CD4-positive, CD25-positive, alpha-beta regulatory T cell (primary cell): Measurements from ENCODE around the gene MYCT1. TPM values are rescaled to one million over a fixed set of nuclear protein-coding genes. Genes with fewer than 3 reads are reported as not detected.

Source experiments
- ATAC-seq, 2 donors: fragments of 150-1000 bp; cut with Tn5 transposase; one replicate each; pipeline ENCODE4 v1.10.0; 2021; ENCODE audit warnings: low read depth in 2 of 2, moderate number of reproducible peaks in 2 of 2, moderate library complexity in 1 of 2
- DNase-seq, 3 donors: peaks; one replicate each; pipeline versions ENCODE4 v3.0.0 to v3.0.0-alpha.2; 2012 to 2022; ENCODE audit warnings: mixed read lengths in 1 of 3
- H3K27ac ChIP-seq: one replicate; pipeline ENCODE4 v1.7.0; 2013; ENCODE audit warnings: mild to moderate bottlenecking, low read length; ENCODE audit not compliant: insufficient read depth, poor library complexity, severe bottlenecking
- H3K27me3 ChIP-seq: one replicate; pipeline ENCODE4 v1.7.0; 2013; ENCODE audit warnings: low read length; ENCODE audit not compliant: control insufficient read depth, insufficient read depth
- H3K36me3 ChIP-seq: one replicate; pipeline ENCODE4 v1.7.0; 2013; ENCODE audit warnings: mild to moderate bottlenecking, low read length, moderate library complexity; ENCODE audit not compliant: control insufficient read depth, insufficient read depth
- H3K4me1 ChIP-seq: 2 replicates; pipeline ENCODE4 v1.7.0; 2013; ENCODE audit warnings: mild to moderate bottlenecking, low read length; ENCODE audit not compliant: insufficient read depth, control insufficient read depth, poor library complexity, severe bottlenecking
- H3K4me3 ChIP-seq: one replicate; pipeline ENCODE4 v1.7.0; 2013; ENCODE audit warnings: low read depth, mild to moderate bottlenecking, low read length, moderate library complexity
- H3K9me3 ChIP-seq, 2 experiments: 1 replicate in 1 of 2; 2 replicates in 1 of 2; pipeline ENCODE4 v1.7.0; 2013; ENCODE audit warnings: low read length in 2 of 2, mild to moderate bottlenecking in 1 of 2, moderate library complexity in 1 of 2; ENCODE audit not compliant: control insufficient read depth in 2 of 2
- H3K27ac Mint-ChIP-seq, 3 donors: one replicate each; pipeline ENCODE4 v1.8.0; 2020 to 2022; ENCODE audit warnings: mild to moderate bottlenecking in 3 of 3, mixed read lengths in 3 of 3, moderate library complexity in 2 of 3
- H3K27me3 Mint-ChIP-seq: one replicate; pipeline ENCODE4 v1.8.0; 2022; ENCODE audit warnings: mild to moderate bottlenecking, mixed read lengths
- H3K36me3 Mint-ChIP-seq: one replicate; pipeline ENCODE4 v1.8.0; 2020; ENCODE audit warnings: mixed read lengths
- H3K4me1 Mint-ChIP-seq, 4 donors: one replicate each; pipeline ENCODE4 v1.8.0; 2020 to 2022; ENCODE audit warnings: mixed read lengths in 4 of 4, mild to moderate bottlenecking in 1 of 4
- H3K4me3 Mint-ChIP-seq, 4 donors: one replicate each; pipeline ENCODE4 v1.8.0; 2020 to 2022; ENCODE audit warnings: mild to moderate bottlenecking in 4 of 4, mixed read lengths in 4 of 4, moderate library complexity in 3 of 4
- H3K9me3 Mint-ChIP-seq, 7 donors: one replicate each; pipeline ENCODE4 v1.8.0; 2020 to 2022; ENCODE audit warnings: mixed read lengths in 7 of 7, mild to moderate bottlenecking in 3 of 7, moderate library complexity in 2 of 7
- polyA plus RNA-seq, 4 donors: library from polyadenylated mRNA; unstranded; fragments of 300-500 nt; fragmentation: Illumina TruSeq; gene quantifications; one replicate each; pipeline ENCODE4 v1.2.3, GENCODE V29; 2021
- total RNA-seq: library from RNA; stranded (reverse); gene quantifications from one replicate; pipeline ENCODE4 v1.2.3, GENCODE V29; 2022

MYCT1 gene
- total and polyA plus RNA-seq, 5 donors from 2014 or later = 1.5 TPM; not detected in 4

DNA sequence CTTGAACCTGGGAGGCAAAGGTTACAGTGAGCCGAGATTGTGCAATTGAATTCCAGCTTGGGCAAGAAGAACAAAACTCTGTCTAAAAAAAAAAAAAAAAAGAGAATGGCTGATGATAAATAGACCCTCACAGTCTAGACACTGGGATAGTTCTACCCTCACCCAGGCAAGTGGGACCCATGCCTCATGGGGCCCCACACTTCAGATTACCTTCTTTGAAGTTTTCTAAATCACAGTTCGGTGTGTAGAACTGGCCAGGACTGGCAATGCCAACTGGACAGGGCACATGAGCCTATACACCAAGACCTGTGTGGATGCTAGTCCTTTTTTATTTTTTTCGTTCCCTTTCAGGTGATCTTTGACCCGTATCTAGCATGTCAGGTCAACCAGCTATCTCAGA lies 28.6 kb downstream of the MYCT1 start:
- Histone ChIP-seq H3K4me1 (no peaks in the 10 kb centered on the region), H3K9me3 (no peaks in the 10 kb centered on the region), H3K36me3 (no peaks in the 10 kb centered on the region), H3K27me3 (no peaks in the 10 kb centered on the region), H3K27ac (no peak overlapping the region), H3K4me3 (no peak overlapping the region)
- Mint-ChIP-seq H3K27me3 (no peaks in the 10 kb centered on the region), H3K36me3 (no peaks in the 10 kb centered on the region), H3K27ac (no peak overlapping the region), H3K4me1 (peaks cover 0 to 2% (median 0%) of the 10 kb centered on the region in 4 donors), H3K4me3 (no peak overlapping the region), H3K9me3 (peaks cover 0 to 3% (median 0%) of the 10 kb centered on the region in 7 donors)
- ATAC-seq (no peak), DNase-seq (no peak)

DNA sequence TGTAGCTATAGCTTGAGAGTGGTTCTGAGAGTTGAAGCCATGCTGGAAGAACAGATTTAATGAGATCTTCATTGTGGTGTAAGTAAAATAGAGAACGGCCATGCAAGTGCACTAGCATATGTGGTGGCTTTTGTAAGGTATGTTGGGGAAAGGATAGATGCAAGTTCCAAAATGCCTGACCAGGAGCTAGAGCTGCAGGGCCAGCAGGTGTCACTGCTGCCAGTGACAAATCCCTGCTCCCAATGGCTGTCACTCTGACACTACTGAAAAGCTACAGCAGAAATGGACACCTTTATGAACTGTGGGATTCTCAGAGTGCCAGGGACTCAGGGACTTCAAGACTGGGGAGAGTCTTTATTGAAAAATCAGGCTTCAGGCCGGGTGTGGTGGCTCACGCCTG lies 29.8 kb downstream of the MYCT1 start:
- no peak for DNase-seq
- H3K36me3 ChIP-seq = no peaks in the 10 kb centered on the region
- Mint-ChIP-seq H3K27me3 (no peaks in the 10 kb centered on the region), H3K4me1 (peaks cover 0 to 2% (median 0%) of the 10 kb centered on the region in 4 donors), H3K36me3 (no peaks in the 10 kb centered on the region), H3K27ac (no peak overlapping the region), H3K4me3 (no peak overlapping the region), H3K9me3 (peaks cover 0 to 3% (median 0%) of the 10 kb centered on the region in 7 donors)
- H3K27me3 ChIP-seq = no peaks in the 10 kb centered on the region
- H3K4me1 ChIP-seq = no peaks in the 10 kb centered on the region
- no peak overlapping the region for H3K27ac ChIP-seq
- no peaks in the 10 kb centered on the region for H3K9me3 ChIP-seq
- H3K4me3 ChIP-seq = no peak overlapping the region
- ATAC-seq = no peak

DNA sequence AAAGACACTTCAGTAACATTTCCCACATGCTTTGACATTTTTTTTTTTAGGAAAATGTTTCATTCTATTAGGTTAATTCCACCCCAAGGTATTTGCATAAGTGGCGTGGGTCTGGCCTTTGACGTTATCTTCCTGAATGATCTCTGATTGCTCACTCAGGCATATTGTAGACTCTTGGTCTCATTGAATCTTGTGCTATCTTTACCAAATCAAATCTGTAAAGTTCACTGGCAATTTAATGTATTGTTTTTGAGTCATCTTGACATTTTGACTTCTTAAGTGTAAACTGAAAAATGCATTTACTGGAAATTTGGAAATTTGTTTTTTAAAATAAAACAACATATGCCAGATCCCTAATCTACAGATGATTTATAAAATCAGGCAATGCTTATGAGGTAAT lies 36.9 kb downstream of the MYCT1 start:
- ATAC-seq (no peak), DNase-seq (no peak)
- H3K27me3 Mint-ChIP-seq = no peaks in the 10 kb centered on the region
- Histone ChIP-seq H3K36me3 (no peaks in the 10 kb centered on the region), H3K4me3 (no peak overlapping the region), H3K9me3 (no peaks in the 10 kb centered on the region), H3K27ac (no peak overlapping the region), H3K4me1 (no peaks in the 10 kb centered on the region), H3K27me3 (no peaks in the 10 kb centered on the region)
- no peaks in the 10 kb centered on the region for H3K36me3 Mint-ChIP-seq
- H3K4me3 Mint-ChIP-seq = no peak overlapping the region
- H3K9me3 Mint-ChIP-seq = peaks cover 0 to 2% (median 0%) of the 10 kb centered on the region in 7 donors
- no peaks in the 10 kb centered on the region for H3K4me1 Mint-ChIP-seq
- H3K27ac Mint-ChIP-seq = no peak overlapping the region

DNA sequence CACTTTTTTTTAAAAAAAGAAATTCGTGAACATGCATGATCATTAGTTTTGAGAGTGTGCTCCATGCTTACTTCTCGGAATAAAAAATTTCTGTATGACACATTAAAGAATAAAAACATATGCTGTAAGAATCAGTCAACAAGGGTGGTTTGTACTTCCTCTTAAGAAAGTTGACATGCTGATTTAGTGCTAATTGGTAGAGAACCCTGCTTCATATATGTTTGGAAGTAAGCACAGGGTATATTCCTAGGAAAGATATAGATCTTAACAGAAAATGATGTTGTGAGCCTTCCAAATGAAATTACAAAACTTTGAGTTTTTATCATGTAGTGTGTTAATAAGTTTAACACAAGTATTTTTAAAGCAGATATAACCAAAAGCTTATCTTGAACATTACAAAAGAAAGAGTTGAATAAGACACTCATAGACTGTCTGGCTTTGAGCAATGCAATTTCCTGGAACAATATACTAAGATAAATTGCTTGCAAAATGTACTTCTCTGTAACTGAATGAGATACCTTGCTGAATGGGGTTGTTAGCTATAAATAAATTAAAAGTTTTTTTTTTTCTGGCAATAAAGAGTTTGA lies 39.1 kb downstream of the MYCT1 start:
- no peak overlapping the region for H3K4me3 Mint-ChIP-seq
- DNase-seq (no peak), ATAC-seq (no peak)
- no peaks in the 10 kb centered on the region for H3K9me3 Mint-ChIP-seq
- H3K27ac ChIP-seq = no peak overlapping the region
- H3K27ac Mint-ChIP-seq = no peak overlapping the region
- H3K4me3 ChIP-seq = no peak overlapping the region
- H3K27me3 ChIP-seq = no peaks in the 10 kb centered on the region
- H3K4me1 ChIP-seq = no peaks in the 10 kb centered on the region
- H3K36me3 ChIP-seq = no peaks in the 10 kb centered on the region
- H3K27me3 Mint-ChIP-seq = no peaks in the 10 kb centered on the region
- no peaks in the 10 kb centered on the region for H3K4me1 Mint-ChIP-seq
- no peaks in the 10 kb centered on the region for H3K9me3 ChIP-seq
- H3K36me3 Mint-ChIP-seq = no peaks in the 10 kb centered on the region

DNA sequence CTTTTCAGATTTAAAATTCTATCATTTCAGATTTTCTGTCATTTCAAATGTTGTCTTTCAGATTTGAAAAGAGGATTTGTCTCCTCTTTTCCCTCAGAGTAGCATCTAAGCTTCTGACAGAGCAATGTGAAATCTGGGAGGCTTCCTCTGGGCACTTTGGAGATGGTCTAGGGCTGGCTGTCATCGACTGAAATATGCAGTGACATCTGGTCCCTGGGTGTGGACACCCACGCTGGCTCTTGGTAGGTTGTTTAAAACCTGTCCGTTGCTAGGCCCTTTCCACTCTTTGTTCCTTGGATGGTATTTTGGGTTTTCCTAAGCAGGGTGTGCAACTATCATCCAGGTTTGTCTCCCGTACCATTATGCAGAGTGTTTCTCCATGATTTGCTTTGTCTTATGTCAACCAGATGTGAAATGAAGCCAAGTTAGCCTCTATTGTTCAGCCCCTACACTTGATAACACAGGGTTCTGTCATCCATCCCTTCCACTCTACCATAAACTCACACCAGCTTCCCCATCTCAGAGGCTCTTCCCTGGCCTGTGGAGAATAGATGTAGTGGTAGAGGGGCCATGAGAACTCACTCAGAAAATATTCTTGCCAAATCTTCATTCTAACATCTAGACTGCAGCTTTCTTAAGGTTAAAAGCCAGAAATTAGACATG lies 47.9 kb downstream of the MYCT1 start:
- Mint-ChIP-seq H3K4me3 (no peak overlapping the region), H3K27ac (no peak overlapping the region), H3K27me3 (peaks cover 4% of the 10 kb centered on the region), H3K9me3 (no peaks in the 10 kb centered on the region), H3K4me1 (no peaks in the 10 kb centered on the region), H3K36me3 (no peaks in the 10 kb centered on the region)
- H3K4me1 ChIP-seq = no peaks in the 10 kb centered on the region
- H3K36me3 ChIP-seq = no peaks in the 10 kb centered on the region
- ATAC-seq = no peak
- no peaks in the 10 kb centered on the region for H3K27me3 ChIP-seq
- no peak overlapping the region for H3K27ac ChIP-seq
- H3K9me3 ChIP-seq = no peaks in the 10 kb centered on the region
- no peak overlapping the region for H3K4me3 ChIP-seq
- DNase-seq = no peak

DNA sequence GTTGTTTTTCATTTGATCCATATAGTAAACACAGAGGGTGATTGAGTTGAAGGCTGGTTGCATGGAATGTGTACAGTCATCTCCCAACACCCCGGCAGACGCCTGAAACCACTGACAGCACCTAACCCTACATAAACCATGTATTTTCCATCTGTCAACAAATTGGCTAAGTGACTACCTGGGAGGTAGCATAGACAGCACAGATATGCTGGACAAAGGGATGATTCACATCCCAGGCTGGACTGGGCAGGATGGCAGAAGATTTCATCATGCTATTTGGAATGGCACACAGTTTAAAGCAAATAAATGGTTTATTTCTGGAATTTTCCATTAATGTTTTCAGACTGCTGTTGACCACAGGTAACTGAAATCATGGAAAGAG lies 48.5 kb downstream of the MYCT1 start:
- Mint-ChIP-seq H3K36me3 (no peaks in the 10 kb centered on the region), H3K27me3 (peaks cover 10% of the 10 kb centered on the region), H3K27ac (no peak overlapping the region), H3K4me1 (no peaks in the 10 kb centered on the region), H3K9me3 (no peaks in the 10 kb centered on the region), H3K4me3 (no peak overlapping the region)
- Histone ChIP-seq H3K27ac (no peak overlapping the region), H3K4me1 (no peaks in the 10 kb centered on the region), H3K9me3 (no peaks in the 10 kb centered on the region), H3K36me3 (no peaks in the 10 kb centered on the region), H3K4me3 (no peak overlapping the region), H3K27me3 (no peaks in the 10 kb centered on the region)
- no peak for ATAC-seq
- no peak for DNase-seq

DNA sequence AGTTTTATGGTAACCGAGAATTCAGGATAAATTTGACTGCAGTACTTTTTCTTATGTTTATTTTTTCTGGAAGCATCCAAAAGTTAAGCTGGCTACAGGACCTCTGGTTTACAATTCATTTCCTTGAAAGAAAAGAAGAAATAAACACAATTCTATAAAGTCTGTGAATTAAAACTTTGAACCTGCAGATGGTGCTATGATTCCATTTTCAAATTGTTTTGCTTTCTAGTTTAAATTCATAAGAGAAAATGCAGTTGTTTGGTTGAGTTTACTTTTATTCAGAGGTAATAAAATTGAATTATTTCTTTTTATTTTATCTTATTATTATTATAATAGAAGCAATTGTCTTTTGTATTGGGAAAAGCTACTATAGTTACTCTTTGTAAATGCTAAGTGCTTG lies 51.1 kb downstream of the MYCT1 start:
- no peaks in the 10 kb centered on the region for H3K4me1 ChIP-seq
- no peaks in the 10 kb centered on the region for H3K27me3 ChIP-seq
- H3K27ac ChIP-seq = no peak overlapping the region
- H3K27ac Mint-ChIP-seq = no peak overlapping the region
- no peaks in the 10 kb centered on the region for H3K9me3 Mint-ChIP-seq
- peaks cover 6% of the 10 kb centered on the region for H3K27me3 Mint-ChIP-seq
- peak in 1 of 3 donors; percentile 1 for DNase-seq
- no peaks in the 10 kb centered on the region for H3K36me3 Mint-ChIP-seq
- no peaks in the 10 kb centered on the region for H3K9me3 ChIP-seq
- H3K4me3 Mint-ChIP-seq = no peak overlapping the region
- H3K4me3 ChIP-seq = no peak overlapping the region
- H3K36me3 ChIP-seq = no peaks in the 10 kb centered on the region
- no peaks in the 10 kb centered on the region for H3K4me1 Mint-ChIP-seq
- ATAC-seq = no peak

DNA sequence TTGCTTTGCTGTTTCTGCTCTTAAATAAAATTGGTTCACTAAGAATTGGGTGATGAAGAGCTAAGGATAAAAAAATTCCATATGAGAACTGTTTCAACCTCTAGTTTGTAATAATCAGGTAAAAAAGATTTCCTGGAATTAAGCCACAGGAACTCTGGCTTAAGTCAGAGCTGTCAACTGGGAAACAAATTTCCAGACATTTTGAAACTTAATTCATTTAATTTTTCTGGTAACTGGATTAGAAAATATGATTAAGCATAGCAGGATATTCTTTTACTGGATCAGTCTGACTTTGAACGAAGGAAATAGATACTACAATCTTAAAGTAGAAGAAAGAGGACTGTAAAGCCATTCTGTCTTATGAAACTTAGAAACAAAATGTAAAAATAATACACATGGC lies 51.6 kb downstream of the MYCT1 start:
- Mint-ChIP-seq H3K9me3 (no peaks in the 10 kb centered on the region), H3K27me3 (peaks cover 6% of the 10 kb centered on the region)

More for the DNA sequence above, 51.6 kb downstream of the MYCT1 start:
- DNase-seq (no peak), ATAC-seq (no peak)
- H3K36me3 ChIP-seq = no peaks in the 10 kb centered on the region
- no peaks in the 10 kb centered on the region for H3K4me1 ChIP-seq
- Mint-ChIP-seq H3K27ac (no peak overlapping the region), H3K4me3 (no peak overlapping the region), H3K4me1 (no peaks in the 10 kb centered on the region), H3K36me3 (no peaks in the 10 kb centered on the region)
- no peak overlapping the region for H3K27ac ChIP-seq
- no peaks in the 10 kb centered on the region for H3K9me3 ChIP-seq
- no peaks in the 10 kb centered on the region for H3K27me3 ChIP-seq
- no peak overlapping the region for H3K4me3 ChIP-seq
